IMR-90 (cell line): ENCODE results near the gene NCS1. TPM values are rescaled to one million over a fixed set of nuclear protein-coding genes. Genes with fewer than 3 reads are reported as not detected.

Experiments used
- ATAC-seq: fragments of 200-7000 bp; cut with Tn5 transposase; 2 replicates; pipeline ENCODE4 v1.9.1; 2020; ENCODE audit warnings: low read depth, mild to moderate bottlenecking, moderate library complexity
- BruUV-seq: library from RNA; stranded (reverse); fragments of 400-500 nt; replicated peaks from 2 replicates; lab custom pipeline; 2021; lab: Mats Ljungman, UMichigan
- CTCF ChIA-PET: fragments of 300-600 bp; formaldehyde crosslinking; extraction: SDS; loops from one replicate; lab custom pipeline; 2021; ENCODE audit warnings: antibody characterized with exemption; lab: Yijun Ruan, JAX
- POLR2A ChIA-PET: fragments of 300-600 bp; sonication (Branson Sonifier 250); formaldehyde crosslinking; loops from one replicate; lab custom pipeline; 2022; ENCODE audit warnings: antibody characterized with exemption; ENCODE audit not compliant: unreplicated experiment; lab: Charles Lee
- DNase-seq: peaks from one replicate; pipeline ENCODE4 v3.0.0; 2013
- H2AFZ ChIP-seq: replicated peaks from 2 replicates; pipeline ENCODE3; 2013; ENCODE audit warnings: low read length, mild to moderate bottlenecking; ENCODE audit not compliant: poor library complexity
- H2AK5ac ChIP-seq: 2 replicates; pipeline ENCODE4 v1.6.1; 2013; ENCODE audit warnings: low read depth, low read length, inconsistent platforms
- H2AK9ac ChIP-seq: replicated peaks from 2 replicates; pipeline ENCODE3; 2013; ENCODE audit warnings: mild to moderate bottlenecking, low read depth, low read length, moderate library complexity; ENCODE audit not compliant: poor library complexity
- H2BK120ac ChIP-seq: 2 replicates; pipeline ENCODE4 v1.6.1; 2013; ENCODE audit warnings: low read depth, low read length, inconsistent platforms
- H2BK15ac ChIP-seq: 3 replicates; pipeline ENCODE4 v1.6.1; 2013; ENCODE audit warnings: low read depth, low read length, inconsistent platforms
- H2BK20ac ChIP-seq: 2 replicates; pipeline ENCODE4 v1.6.1; 2013; ENCODE audit warnings: low read depth, mild to moderate bottlenecking, inconsistent platforms, low read length, moderate library complexity
- H2BK5ac ChIP-seq: 2 replicates; pipeline ENCODE4 v1.6.1; 2013; ENCODE audit warnings: mild to moderate bottlenecking, low read depth, low read length, inconsistent platforms; ENCODE audit not compliant: poor library complexity, severe bottlenecking
- H3K14ac ChIP-seq: replicated peaks from 2 replicates; pipeline ENCODE4 v1.6.1; 2013; ENCODE audit warnings: low read depth, low read length, inconsistent platforms
- H3K18ac ChIP-seq: 2 replicates; pipeline ENCODE4 v1.6.1; 2013; ENCODE audit warnings: low read depth, low read length, control low read depth
- H3K23ac ChIP-seq: 2 replicates; pipeline ENCODE4 v1.6.1; 2013; ENCODE audit warnings: low read depth, low read length, inconsistent platforms
- H3K27ac ChIP-seq: 2 replicates; pipeline ENCODE4 v1.5.1; 2013; ENCODE audit warnings: mild to moderate bottlenecking, control low read depth, low read length; ENCODE audit not compliant: insufficient read depth
- H3K27me3 ChIP-seq: 2 replicates; pipeline ENCODE4 v1.6.1; 2013; ENCODE audit warnings: low read length; ENCODE audit not compliant: control insufficient read depth, insufficient read depth
- H3K36me3 ChIP-seq: 2 replicates; pipeline ENCODE4 v1.6.1; 2013; ENCODE audit warnings: low read length, mixed read lengths; ENCODE audit not compliant: control insufficient read depth, insufficient read depth
- H3K4ac ChIP-seq: 2 replicates; pipeline ENCODE4 v1.6.1; 2013; ENCODE audit warnings: low read depth, low read length, inconsistent platforms
- H3K4me1 ChIP-seq: 2 replicates; pipeline ENCODE4 v1.6.1; 2013; ENCODE audit warnings: low read length, mixed read lengths; ENCODE audit not compliant: control insufficient read depth, insufficient read depth
- H3K4me2 ChIP-seq: 2 replicates; pipeline ENCODE4 v1.6.1; 2013; ENCODE audit warnings: low read depth, mild to moderate bottlenecking, control low read depth, low read length, moderate library complexity
- H3K4me3 ChIP-seq: 2 replicates; pipeline ENCODE4 v1.5.1; 2013; ENCODE audit warnings: low read depth, mild to moderate bottlenecking, control low read depth, low read length, moderate library complexity; ENCODE audit not compliant: insufficient read depth
- H3K56ac ChIP-seq: 2 replicates; pipeline ENCODE4 v1.6.1; 2013; ENCODE audit warnings: low read length, inconsistent platforms; ENCODE audit not compliant: insufficient read depth; ENCODE audit errors: extremely low read depth
- H3K79me1 ChIP-seq, 2 experiments: 2 replicates each; pipeline ENCODE4 v1.6.1; 2013; ENCODE audit warnings: low read length in 2 of 2, inconsistent platforms in 1 of 2, low read depth in 1 of 2
- H3K9ac ChIP-seq: 2 replicates; pipeline ENCODE4 v1.6.1; 2013; ENCODE audit warnings: low read depth, low read length, control low read depth
- H3K9me1 ChIP-seq: 2 replicates; pipeline ENCODE4 v1.6.1; 2013; ENCODE audit warnings: low read length, inconsistent platforms; ENCODE audit not compliant: insufficient read depth
- H3K9me3 ChIP-seq: 2 replicates; pipeline ENCODE4 v1.6.1; 2013; ENCODE audit warnings: low read length; ENCODE audit not compliant: control insufficient read depth, insufficient read depth
- H4K20me1 ChIP-seq: 2 replicates; pipeline ENCODE4 v1.6.1; 2013; ENCODE audit warnings: low read length, inconsistent platforms; ENCODE audit not compliant: insufficient read depth
- H4K5ac ChIP-seq: 2 replicates; pipeline ENCODE4 v1.6.1; 2013; ENCODE audit warnings: mild to moderate bottlenecking, low read depth, low read length, control low read depth
- H4K8ac ChIP-seq, 2 experiments: 2 replicates each; pipeline ENCODE4 v1.6.1; 2013; ENCODE audit warnings: low read depth in 2 of 2, low read length in 2 of 2, control low read depth in 1 of 2, inconsistent platforms in 1 of 2
- H4K91ac ChIP-seq: 2 replicates; pipeline ENCODE4 v1.6.1; 2013; ENCODE audit warnings: low read depth, low read length, inconsistent platforms; ENCODE audit not compliant: insufficient read depth
- CHD1 ChIP-seq: IDR thresholded peaks from 2 replicates; pipeline ENCODE4 v1.6.1; 2012; ENCODE audit warnings: low read depth, low read length, improper control_type of control experiment
- RFX5 ChIP-seq: IDR thresholded peaks from 2 replicates; pipeline ENCODE4 v1.8.0; 2012; ENCODE audit warnings: low read depth, mild to moderate bottlenecking, low read length, moderate library complexity
- USF2 ChIP-seq: fragments of 150-350 bp; IDR thresholded peaks from 2 replicates; pipeline ENCODE4 v1.6.1; 2017; ENCODE audit warnings: mild to moderate bottlenecking, antibody characterized with exemption, low read length, low read depth
- WGBS, 2 experiments: methylation state at CpG; one replicate each; pipeline versions ENCODE4 v1.1.5 to v1.1.7; 2013; ENCODE audit warnings: missing lambda C conversion rate in 2 of 2; ENCODE audit not compliant: insufficient read length in 1 of 2; ENCODE audit errors: extremely low coverage in 2 of 2; 5-methylcytosine and 5-hydroxymethylcytosine counted together
- dilution Hi-C: fragments of 300-500 bp; cut with HindIII; formaldehyde crosslinking; loops from one replicate; pipeline ENCODE4 v1.14.3; 2018; ENCODE audit warnings: low sequenced_read_pairs; ENCODE audit not compliant: unreplicated experiment
- in situ Hi-C: fragments of 300-500 bp; cut with MboI; formaldehyde crosslinking; loops from 3 replicates; pipeline ENCODE4 v1.14.3; 2019; ENCODE audit warnings: low sequenced_read_pairs, inconsistent platforms, mixed read lengths
- intact Hi-C: fragments of 100-400 bp; cut with micrococcal nuclease; formaldehyde crosslinking; loops from 2 replicates; pipeline ENCODE4 v1.10.0; 2022
- polyA plus RNA-seq, 3 experiments: library from polyadenylated mRNA; depleted of rRNA; stranded (reverse); fragments of >200 nt; gene quantifications; 2 replicates each; pipeline ENCODE4 v1.2.3, GENCODE V29; 2012; ENCODE audit warnings: low replicate concordance in 1 of 3
- total RNA-seq: library from RNA; depleted of rRNA; stranded (reverse); fragments of >200 nt; gene quantifications from 2 replicates; pipeline ENCODE4 v1.2.3, GENCODE V29; 2012
- TF ChIP-seq, protein P1 (sequence below): fragments of 150-350 bp; IDR thresholded peaks from 2 replicates; pipeline ENCODE4 v1.6.1; 2016; ENCODE audit warnings: low read depth, mild to moderate bottlenecking, low read length, moderate library complexity, borderline replicate concordance

NCS1 gene
- total and polyA plus RNA-seq, 2 of the 4 experiments (the other 2 are of a cell fraction): 41.0 to 60.5 TPM

- dilution Hi-C loops: loop anchor here (25.0 kb wide), 1 partner anchor 127 kb away; no protein-coding TSS in a partner anchor
- DNase-seq (peak; percentile 19), ATAC-seq (peak; percentile 9; the same call in 1 of the 2 replicates)
- no peaks in the 10 kb centered on the region for H3K27me3 ChIP-seq
- H2BK20ac ChIP-seq: no peak overlapping the region
- no peak overlapping the region for H3K9ac ChIP-seq
- H4K20me1 ChIP-seq: peaks cover 9% of the 10 kb centered on the region; the same call in 1 of the 2 replicates
- no peak overlapping the region for H4K8ac ChIP-seq
- no peak overlapping the region for H3K4me3 ChIP-seq
- ChIA-PET POLR2A (no interaction called here), CTCF (interaction anchor here (0.6 kb wide), 1 partner anchor 103 kb away, joined by 3 read pairs; no protein-coding TSS in a partner anchor)
- H4K5ac ChIP-seq: no peak overlapping the region
- H2BK120ac ChIP-seq: no peak overlapping the region
- intact Hi-C loops: loop anchor here (10.0 kb wide), 2 partner anchors 355 to 445 kb away; no protein-coding TSS in a partner anchor
- no peak overlapping the region for H3K23ac ChIP-seq
- H3K14ac ChIP-seq: no peak overlapping the region
- 67% methylated on average over 5 of the region's 9 CpGs; no CpG with 5 or more reads in 1 of the 2 experiments for WGBS, 2 experiments
- H3K4me2 ChIP-seq: no peak overlapping the region
- H3K18ac ChIP-seq: no peak overlapping the region
- H3K56ac ChIP-seq: no peak overlapping the region
- H2AK9ac ChIP-seq: no peak overlapping the region
- no peak overlapping the region for H2BK15ac ChIP-seq
- H4K91ac ChIP-seq: no peak overlapping the region
- in situ Hi-C loops: loop anchor here (25.0 kb wide), 1 partner anchor 127 kb away; no protein-coding TSS in a partner anchor
- H2AFZ ChIP-seq: peak overlapping the region; percentile 58
- H3K9me3 ChIP-seq: no peaks in the 10 kb centered on the region
- BruUV-seq: no TSS peak
- peaks cover under 1% of the 10 kb centered on the region; the same call in 1 of the 2 replicates for H3K36me3 ChIP-seq
- no peak overlapping the region for H3K4ac ChIP-seq
- TF ChIP-seq, protein P1, sequence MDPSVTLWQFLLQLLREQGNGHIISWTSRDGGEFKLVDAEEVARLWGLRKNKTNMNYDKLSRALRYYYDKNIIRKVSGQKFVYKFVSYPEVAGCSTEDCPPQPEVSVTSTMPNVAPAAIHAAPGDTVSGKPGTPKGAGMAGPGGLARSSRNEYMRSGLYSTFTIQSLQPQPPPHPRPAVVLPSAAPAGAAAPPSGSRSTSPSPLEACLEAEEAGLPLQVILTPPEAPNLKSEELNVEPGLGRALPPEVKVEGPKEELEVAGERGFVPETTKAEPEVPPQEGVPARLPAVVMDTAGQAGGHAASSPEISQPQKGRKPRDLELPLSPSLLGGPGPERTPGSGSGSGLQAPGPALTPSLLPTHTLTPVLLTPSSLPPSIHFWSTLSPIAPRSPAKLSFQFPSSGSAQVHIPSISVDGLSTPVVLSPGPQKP: no peak
- TF ChIP-seq RFX5 (no peak), CHD1 (no peak), USF2 (no peak; the same call in 1 of the 2 replicates)
- H3K27ac ChIP-seq: no peak overlapping the region
- H3K4me1 ChIP-seq: peaks cover 6% of the 10 kb centered on the region
- peaks cover 14% of the 10 kb centered on the region for H3K9me1 ChIP-seq
- peaks cover 0 to 12% of the 10 kb centered on the region in 2 experiments; a peak in 2 of 4 replicates for H3K79me1 ChIP-seq
- H2BK5ac ChIP-seq: no peak overlapping the region
- H2AK5ac ChIP-seq: no peak overlapping the region; the same call in 1 of the 2 replicates
These were observed 67.6 kb downstream of the NCS1 start for GRCh38 chr9:130239741-130240241.
